C4-2B (cell line): ENCODE data around the gene LMAN2.

Source experiments
- ZFX ChIP-seq: fragments of 450-650 bp; IDR thresholded peaks from 2 replicates; pipeline ENCODE4 v1.6.1; 2017
- TF ChIP-seq, protein P1 (sequence below): fragments of 450-650 bp; conservative IDR thresholded peaks from 2 replicates; pipeline ENCODE4 v1.5.1; 2017; ENCODE audit warnings: mild to moderate bottlenecking

DNA sequence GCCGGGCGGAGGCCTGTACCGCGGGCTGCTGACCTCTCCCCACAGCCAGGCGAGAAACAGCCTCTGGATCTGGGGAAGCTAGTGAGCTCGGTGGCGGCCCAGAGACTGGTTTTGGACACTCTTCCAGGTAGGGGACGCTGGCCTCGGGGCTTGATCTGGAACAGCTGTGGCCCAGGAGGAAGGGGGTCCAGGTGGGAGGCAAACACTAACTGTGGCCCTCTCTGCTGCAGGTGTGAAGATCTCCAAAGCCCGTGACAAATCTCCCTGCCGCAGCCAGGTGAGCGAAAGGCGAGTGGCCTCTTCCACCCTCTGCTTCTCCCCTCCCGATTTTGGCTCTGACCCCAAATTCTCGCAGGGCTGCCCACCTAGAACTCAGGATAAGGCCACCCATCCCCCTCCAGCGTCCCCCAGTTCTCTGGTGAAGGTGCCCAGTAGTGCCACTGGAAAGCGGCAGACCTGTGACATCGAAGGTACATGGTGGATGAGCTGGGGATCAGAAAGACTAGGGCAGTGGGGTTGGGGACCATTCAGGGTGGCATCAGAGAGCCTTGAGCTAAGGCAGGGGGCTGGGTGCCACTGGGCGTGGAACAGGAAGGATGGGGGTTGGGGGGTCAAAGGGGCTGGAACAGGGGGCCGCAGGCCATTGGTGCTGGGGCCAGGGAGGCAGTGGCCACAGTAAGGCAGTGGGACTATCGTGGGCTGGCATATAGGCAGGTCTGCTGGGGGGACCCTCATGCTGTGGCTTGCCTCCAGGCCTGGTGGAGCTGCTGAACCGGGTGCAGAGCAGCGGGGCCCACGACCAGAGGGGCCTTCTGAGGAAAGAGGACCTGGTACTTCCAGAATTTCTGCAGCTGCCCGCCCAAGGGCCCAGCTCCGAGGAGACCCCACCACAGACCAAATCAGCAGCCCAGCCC lies 19.9 kb upstream of the LMAN2 start:
- TF ChIP-seq, protein P1, sequence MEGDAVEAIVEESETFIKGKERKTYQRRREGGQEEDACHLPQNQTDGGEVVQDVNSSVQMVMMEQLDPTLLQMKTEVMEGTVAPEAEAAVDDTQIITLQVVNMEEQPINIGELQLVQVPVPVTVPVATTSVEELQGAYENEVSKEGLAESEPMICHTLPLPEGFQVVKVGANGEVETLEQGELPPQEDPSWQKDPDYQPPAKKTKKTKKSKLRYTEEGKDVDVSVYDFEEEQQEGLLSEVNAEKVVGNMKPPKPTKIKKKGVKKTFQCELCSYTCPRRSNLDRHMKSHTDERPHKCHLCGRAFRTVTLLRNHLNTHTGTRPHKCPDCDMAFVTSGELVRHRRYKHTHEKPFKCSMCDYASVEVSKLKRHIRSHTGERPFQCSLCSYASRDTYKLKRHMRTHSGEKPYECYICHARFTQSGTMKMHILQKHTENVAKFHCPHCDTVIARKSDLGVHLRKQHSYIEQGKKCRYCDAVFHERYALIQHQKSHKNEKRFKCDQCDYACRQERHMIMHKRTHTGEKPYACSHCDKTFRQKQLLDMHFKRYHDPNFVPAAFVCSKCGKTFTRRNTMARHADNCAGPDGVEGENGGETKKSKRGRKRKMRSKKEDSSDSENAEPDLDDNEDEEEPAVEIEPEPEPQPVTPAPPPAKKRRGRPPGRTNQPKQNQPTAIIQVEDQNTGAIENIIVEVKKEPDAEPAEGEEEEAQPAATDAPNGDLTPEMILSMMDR = no peak
- TF ChIP-seq ZFX = no peak
